GM12891 (cell line): ENCODE results near the gene PTX4.

Experiments
- PAX5 ChIP-seq: IDR thresholded peaks from 2 replicates; pipeline ENCODE4 v1.6.1; 2011; ENCODE audit warnings: low read length, moderate library complexity, mild to moderate bottlenecking; ENCODE audit not compliant: insufficient read depth, severe bottlenecking
- POLR2A ChIP-seq: IDR thresholded peaks from 2 replicates; pipeline ENCODE4 v1.6.1; 2011; ENCODE audit warnings: low read depth, low read length, control low read depth
- POLR2AphosphoS5 ChIP-seq: IDR thresholded peaks from 2 replicates; pipeline ENCODE4 v1.6.1; 2011; ENCODE audit warnings: low read depth, low read length, control low read depth
- POU2F2 ChIP-seq: IDR thresholded peaks from 2 replicates; pipeline ENCODE4 v1.6.1; 2011; ENCODE audit warnings: low read depth, mild to moderate bottlenecking, control low read depth, low read length, moderate library complexity
- TAF1 ChIP-seq: IDR thresholded peaks from 2 replicates; pipeline ENCODE4 v1.6.1; 2011; ENCODE audit warnings: low read depth, low read length, control low read depth

GRCh38 chr16:1460602-1461138, 28.1 kb downstream of the PTX4 start:
- TF ChIP-seq POLR2A: no peak
- no peak for TF ChIP-seq POLR2AphosphoS5
- TF ChIP-seq TAF1: no peak
- no peak for TF ChIP-seq POU2F2
- no peak for TF ChIP-seq PAX5
